Inflammatory macrophage treated with lipopolysaccharide for 1 hour (primary cell): ENCODE data around the gene SUPT4H1.

Experiments used
- DNase-seq, 2 donors: peaks; one replicate each; pipeline ENCODE4 v3.0.0-alpha.2; 2020 to 2022

Gene SUPT4H1

DNA sequence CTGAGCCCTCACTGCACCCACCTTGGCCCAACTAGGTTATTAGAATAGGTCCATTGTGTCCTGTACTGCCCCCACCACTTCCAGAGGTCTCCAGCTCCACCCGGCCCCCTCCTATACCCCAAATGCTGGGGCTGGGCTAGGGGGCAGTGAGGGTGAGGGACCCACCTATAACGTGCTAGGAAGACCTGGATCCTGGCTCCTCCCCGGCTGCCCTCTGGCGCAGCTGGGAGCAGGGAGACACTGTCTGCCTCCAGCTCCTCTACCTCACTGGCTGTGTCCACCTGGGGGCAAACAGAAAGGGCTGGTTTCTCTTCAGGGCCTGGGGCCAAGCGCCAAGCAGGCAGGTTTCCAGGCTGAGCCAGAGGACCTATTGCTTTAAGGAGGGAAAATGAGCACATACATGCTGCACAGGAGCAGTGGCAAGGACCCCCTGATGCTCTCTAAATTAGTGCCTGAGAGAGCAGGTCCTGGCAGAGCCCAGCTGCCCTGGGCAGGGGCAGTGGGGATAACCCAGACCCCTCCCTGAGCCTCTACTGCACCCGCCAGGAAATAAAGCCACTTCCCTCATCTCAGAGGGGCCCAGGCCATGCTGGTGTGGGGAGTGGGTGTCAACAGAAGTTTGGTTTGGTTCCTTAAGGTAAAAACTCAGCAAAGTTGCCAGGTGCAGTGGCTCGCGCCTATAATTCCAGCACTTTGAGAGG is 35.6 kb downstream of the SUPT4H1 start:
- no peak for DNase-seq

DNA sequence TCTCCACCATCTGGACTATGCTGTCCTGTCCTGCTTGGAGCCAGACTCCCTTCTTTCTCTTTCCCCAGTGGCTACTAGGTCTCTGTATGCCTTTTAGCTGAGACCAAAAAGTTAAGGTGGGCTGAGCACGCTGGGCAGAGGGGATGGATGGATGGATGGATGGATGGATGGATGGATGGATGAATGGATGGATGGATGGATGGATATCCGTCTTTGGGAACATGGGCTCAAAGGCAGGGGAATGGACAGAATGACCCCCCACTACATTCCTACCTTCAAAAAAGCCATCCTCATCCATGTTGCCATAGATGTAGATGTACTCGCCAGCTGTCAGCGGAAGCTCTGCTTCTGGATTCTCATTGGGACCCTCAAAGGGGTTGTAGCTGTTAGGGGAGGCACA is 36.3 kb downstream of the SUPT4H1 start:
- no peak for DNase-seq

DNA sequence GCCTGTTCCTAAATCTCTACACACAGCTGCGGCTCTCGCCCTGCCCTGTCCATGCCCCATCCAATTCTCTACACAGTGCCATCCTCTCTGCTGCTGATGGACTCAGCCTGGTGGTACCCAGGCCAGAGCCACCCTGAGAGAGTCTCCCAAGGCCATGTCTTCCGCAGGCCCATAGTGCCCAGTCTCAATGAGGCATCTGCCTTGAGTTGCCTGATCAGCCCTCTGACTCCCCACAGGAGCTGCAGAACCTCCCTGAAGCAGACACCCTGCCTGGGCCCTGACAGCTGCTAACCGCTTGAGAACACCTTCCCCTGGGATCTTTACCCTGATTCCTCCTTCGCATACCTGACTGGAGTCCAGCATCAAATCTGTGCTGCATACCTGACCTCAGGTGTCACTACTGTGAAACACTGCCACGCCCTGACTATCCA is 36.7 kb downstream of the SUPT4H1 start:
- no peak for DNase-seq

DNA sequence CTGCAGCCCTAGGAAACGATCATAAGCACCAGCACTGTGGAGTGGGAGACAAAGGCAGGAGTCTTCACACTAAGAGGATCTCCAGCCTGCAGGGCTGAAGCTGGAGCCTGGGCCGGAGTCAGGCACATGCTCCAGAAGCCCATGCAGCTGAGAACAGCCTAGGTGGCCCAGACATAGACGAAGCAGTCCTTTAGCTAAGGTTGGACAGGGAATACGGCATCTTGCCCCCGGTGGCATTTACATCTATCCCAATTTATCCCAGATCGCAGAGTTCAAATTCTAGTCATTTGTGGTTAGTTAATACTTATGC is 37.3 kb downstream of the SUPT4H1 start:
- DNase-seq: no peak

DNA sequence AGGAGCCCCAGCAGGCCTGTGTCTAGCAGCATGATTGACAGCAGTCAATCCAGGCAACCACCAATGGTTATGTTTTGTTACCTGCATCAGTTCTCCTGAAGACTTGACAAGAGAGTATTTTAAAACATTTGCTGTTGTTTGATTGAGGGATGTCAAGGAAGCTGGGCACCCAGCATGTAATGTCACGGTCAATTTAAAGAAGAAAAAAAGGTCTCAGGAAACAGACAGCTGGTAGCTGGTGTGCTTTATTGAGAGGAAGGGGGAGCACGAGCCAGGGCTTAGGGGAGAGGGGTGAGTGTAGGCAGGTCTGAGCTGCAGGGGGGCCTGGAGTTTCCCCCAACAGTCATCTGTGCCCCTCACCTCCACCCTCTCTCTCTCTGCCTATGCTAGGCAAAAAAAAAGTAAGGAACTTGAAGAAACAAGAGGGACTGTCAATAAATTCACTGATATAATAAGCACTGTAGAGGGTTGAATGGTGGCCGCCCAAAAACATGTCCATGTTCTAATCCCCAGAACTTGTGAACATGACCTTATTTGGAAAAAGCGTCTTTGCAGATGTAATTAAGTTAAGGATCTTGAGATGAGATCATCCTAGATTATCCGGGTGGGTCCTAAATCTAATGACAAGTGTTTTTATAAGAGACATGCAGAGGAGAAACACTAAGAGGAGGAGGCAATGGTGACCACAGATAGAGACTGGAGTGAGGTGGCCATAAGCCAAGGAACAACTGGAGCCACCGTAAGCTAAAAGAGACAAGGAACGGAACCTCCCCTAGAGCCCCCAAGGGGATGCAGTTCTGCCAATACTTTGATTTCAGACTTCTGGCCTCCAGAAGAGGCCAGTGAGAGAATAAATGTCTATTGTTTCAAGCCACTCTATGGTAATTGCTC is 37.9 kb downstream of the SUPT4H1 start:
- DNase-seq: no peak

DNA sequence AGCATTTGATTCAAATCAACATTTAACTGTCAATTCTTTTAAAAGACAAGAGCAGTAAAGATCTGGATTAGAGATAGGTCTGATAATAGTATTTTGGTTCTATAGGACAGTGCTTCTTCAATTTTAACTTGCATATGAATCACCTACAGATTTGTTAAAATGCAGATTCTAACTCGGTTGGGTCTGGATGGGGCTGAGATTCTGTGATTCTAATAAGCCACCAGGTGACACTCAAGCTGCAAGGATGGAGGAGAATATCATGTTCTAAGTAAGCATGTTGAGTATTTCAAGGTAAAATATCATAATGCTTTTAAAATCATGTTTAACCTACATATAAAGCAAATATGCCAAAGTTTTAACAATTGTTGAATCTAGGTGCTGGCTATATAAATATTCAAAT is 39.2 kb downstream of the SUPT4H1 start:
- DNase-seq: no peak

DNA sequence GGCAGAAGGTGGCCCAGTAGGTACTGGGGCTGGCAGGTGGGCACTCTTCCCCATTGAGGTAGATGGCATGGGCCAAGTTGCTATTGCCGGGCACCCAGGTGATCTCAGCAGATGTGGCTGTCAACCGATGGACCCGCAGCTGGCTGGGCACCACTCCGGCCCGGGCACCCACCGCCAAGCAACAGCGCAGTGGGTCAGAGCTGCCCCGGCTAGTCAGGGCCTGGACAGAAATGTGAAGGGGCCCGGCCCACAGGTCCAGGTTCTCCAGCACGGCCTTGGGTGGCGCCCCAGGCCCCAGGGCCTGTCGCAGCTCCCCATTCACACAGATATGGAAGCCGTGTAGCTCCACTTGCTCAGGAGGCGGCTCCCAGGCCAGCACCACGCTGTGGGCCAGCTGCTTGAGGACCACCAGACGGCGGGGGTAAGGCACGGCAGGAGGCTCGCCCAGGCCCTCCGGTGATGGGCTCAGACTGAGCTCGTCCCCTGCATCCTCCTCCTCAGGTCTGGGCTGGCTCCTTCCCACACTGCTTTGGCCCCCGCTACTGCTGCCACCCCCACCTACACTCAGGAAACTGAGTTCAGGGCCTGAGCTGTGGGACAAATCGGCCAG is 39.9 kb downstream of the SUPT4H1 start:
- no peak for DNase-seq

DNA sequence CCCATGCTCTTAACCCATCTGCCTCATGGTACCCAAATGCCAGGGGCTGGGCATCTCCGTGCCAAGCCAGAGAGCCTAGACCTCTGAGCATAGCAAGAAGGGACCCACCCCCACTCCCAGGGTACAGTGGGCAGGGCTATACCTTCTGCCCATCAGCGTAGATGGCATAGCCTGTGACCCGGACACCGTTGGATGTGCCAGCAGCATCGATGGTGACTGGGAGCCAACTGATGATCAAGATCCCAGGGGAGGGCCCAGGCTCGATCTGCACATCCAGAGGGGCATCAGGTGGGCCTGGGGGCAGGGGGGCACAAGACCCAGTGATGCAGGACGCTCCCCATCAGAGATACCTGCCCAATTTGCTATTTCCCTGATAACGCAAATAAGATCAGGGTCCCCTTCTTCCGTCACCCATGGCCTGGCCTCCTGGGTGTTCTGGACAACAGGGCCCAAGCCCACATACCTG is 40.5 kb downstream of the SUPT4H1 start:
- no peak for DNase-seq

DNA sequence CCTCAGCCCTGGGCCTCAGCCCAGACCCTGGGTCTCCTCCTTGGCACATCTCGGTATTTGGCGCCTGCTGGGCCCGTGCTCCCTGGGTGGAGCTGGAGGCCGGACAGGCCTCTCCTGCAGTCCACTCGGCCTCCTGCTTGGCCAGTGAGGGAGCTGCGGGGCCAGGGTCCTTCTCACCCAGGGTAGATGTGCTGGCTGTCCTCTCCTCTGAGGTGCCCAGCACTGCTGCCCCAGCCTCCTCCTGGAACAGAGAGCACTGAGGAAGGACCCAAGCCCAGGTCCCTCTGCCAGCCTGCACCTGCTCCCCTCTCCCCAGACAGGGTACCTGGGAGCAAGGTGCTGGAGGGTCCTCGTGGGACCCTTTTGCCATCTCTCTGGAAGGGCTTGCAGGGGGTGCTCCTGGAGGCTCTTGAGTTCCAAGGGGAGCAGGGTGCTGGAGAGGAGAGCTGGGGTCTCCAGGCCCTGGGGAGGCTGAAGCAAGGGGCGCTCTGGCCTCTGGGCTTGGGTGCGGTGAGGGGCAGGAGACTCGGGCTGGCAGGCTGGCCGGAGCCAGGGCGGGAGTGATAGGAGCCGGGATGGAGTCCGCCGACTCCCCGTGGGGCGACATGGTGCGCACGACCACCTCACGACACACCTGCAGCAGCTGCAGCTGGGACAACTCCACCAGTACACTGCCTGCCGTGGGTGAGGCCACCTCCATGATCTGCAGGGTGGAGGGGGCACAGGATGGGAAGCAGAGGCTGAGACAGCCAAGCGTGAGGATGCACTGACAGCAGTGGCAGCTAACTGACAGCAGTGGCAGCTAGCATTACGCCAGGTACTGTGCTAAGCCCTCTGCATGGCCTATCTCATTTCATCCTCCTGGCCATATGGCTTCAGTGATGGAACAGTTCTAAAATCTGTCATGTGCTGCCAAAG is 41.2 kb downstream of the SUPT4H1 start:
- DNase-seq: no peak

DNA sequence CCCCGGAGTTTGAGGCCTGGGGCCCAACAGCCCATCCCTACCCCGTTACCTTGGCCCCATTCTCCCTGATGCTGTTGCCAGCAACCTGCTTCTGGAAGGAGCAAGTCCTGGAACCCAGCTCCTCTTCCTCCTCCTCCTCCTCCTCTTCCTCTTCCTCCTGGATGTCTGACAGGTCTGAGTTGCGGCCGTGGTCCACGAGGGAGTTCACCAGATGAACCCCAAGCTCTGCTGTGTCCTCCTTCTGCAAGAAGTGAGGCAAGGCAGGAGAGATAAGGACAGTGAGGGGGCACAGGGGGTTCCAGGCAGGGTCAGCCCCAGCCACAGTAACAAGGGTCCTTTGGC is 42.1 kb downstream of the SUPT4H1 start:
- DNase-seq: no peak

DNA sequence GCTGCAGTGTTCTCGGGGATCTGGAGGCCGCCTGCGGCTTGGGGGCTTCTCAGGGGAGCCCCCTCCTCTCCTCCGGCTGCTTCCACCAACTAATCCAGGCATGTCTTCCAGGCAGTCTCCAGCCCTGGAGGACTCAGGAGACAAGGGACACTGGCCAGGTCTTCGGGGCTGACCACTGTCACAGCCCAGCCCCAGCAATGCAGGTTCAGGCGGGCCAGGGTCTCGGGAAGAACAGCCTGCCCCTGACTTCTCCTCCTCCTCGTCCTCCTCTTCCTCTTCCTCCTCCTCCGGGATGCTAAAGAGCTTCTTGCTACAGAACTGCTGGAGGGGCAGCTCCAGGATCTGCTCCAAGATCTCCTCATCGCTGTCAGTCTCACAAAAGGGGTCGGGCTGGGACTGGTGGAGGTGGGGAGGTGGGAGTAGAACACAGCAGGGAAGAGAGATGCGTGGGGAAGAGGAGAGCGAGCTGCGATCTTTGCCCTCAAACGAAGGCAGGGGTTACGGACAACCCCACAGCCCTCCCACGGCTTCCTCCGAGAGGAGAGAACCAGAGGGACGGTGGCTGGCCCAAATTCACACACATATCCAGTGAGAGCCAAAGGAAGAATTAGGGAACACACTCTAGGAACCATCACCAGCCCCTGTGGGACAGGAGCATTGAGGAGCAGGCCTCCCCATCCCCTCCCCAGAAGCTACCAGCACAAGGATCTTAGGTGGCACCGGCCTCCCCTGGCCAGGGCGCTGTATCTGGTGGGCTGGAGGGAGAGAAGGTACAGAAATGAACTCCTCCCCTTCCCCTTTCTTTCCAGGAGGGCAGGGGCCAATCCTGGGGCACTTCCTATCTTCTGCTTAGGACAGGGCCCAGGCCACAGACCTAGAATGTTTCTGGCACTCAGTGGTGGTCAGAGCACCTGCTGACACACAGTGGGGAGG is 42.8 kb downstream of the SUPT4H1 start:
- DNase-seq: peak in 1 of 2 donors; percentile 48

DNA sequence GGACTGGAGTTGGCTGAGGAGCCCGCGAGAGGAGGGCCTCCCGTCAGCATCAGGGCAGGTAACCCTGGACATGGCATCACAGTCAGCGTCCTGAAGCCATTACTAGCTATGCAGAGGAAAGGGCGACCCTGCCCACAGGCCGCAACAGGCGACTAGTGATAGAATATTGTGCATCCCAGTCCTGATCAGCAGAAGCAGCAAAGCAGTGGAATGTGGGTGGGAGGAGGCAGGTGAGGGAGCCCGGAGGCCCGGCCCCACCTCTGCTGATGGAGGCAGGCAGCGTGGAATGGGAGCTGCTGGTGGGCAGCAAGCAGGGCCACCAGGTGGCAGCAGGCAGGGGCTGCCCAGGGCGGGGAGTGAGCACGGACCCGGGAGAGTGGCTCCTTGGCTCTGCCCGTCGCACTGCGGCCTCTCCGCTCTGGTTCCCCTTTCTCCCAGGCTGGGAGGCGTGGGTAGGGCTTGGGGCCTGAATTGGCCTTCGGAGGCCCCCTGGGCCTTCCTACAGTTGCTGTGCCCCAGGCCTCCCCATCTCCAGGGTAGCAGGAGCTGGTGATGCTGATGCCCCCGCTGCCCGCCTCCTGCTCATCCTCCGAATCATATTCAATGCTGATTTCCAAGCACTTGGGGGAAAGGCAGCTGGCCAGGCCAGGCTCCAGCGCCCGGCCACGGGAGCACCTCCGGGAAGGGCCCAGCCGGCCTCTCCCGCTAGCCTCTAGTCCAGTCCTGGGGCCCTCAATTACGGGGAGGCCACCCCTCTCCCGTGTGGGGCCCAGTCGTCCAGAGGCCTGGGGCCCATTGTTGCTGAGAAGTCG is 43.6 kb downstream of the SUPT4H1 start:
- peak; percentile 54 to 67 for DNase-seq

DNA sequence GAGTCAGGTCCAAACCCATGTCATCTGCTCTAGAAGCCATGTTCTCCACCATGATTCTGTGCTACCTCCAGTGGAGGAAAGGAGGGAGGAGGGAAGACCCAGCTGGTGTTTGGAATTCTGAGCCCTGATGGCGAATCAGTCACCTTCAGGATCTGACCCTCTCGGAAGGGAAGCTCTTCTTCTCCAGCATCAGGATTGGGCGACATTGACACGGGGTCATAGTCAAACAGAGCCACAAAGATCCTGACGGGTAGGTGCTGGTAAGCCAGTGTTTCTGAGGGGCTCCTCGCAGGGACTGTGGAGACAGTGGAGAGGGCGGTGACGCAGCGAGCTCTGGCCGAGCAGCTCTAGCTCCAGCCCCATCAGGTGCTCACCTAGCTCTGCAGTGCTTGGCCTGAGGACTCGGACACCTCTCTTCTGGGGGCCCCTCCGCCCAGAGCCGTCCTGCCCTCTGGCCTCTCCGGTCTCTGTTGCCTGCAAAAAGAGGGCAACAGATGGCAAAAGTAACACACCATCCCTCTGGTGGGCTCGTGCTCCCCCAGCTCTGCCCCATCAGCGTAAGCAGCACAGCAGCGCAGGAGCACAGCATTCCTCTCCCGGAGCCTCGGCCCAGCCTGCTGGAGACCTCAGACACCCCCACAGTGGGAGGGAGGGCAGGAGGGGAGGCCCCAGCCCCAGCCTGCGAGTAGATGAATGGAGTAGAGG is 44.4 kb downstream of the SUPT4H1 start:
- no peak for DNase-seq

DNA sequence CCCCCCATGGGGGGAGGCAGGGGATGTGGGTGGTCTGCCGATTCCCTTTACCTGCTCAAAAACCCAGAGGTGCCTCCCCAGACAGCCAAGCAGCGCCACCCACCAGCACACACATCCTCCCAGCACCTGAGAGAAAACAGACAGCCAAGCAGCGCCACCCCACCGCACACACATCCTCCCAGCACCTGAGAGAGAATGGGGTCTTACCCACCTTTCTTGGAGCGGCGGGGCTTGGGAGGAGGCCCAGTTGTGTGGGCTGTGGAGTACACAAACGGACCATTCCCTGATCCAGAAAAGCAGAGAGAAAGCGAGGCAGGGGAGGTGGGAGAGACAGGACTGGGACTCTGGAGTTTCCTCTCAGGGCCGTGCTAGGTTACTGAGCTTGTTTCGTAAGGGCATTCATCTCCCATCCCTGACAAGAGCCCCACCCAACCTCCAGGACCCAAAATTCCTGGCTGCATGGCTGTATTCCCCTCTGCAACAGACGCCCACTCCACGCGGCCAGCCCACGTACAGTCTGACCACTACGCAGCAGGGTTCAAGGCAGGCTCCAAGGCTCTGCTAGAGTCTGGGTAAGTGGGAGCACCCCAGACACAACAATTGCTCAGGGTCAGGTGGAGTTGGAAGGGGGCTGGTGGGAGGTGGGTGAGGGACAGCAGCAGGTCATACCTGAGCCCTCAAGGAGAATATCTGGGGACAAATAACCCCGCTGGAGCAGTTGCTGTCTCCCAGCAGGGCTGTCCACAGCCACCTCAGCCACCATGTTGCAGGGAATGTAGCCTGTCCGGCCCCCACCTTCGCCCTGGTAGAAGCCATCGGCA is 45.7 kb downstream of the SUPT4H1 start:
- no peak for DNase-seq

DNA sequence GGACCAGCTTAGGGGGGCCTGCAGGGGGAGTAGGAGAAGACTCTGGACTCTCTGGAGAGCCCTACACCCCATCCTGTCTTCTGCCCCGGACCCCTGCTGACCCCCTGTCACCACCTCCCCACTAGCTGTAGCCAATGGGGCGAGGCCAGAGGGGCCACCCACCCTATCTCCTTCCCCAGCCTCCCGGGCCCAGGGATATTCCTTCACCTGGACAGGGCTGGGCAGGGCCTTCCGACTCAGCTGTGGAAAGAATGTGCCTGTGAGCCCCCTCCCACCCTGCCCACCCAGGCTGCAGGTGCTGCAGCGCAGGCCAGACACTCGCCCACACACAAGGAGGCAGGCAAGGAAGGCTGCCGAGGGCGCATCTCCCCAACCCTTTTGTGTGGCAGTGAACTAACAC is 46.4 kb downstream of the SUPT4H1 start:
- DNase-seq: no peak

DNA sequence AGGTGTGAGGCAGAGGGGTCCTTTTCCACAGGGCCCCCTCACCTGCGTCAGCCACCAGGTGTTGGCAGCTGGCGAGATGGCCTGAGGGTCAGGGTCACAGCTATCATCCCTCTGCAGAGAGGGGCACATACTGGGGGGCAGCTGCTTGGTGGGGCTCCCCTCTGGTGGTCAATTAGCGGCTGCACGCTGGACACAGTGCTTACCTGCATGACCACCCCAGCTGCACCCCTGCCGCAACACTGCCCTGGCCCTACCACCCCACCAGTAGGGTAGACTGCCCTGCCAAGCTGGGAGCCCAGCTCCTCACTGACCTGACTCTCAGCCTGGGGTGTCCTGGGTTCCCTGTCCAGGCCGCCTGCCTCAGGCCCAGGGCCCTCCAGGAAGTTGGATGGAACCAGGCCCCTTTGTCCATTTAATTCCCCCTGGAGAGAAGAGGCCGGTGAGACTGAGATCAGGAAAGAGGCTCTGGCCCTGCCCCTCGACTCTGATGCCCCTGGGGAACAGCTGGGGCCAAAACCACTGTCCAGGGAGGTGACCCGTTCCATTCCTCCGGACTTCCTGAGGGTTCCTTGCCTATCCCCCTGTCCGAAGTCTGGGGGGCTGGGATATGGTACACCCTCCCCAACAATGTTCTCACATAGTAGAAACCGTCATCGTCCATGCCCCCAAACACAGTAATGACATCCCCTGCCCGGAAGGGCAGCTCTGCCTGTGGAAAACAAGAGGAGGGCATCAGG is 47.1 kb downstream of the SUPT4H1 start:
- no peak for DNase-seq

DNA sequence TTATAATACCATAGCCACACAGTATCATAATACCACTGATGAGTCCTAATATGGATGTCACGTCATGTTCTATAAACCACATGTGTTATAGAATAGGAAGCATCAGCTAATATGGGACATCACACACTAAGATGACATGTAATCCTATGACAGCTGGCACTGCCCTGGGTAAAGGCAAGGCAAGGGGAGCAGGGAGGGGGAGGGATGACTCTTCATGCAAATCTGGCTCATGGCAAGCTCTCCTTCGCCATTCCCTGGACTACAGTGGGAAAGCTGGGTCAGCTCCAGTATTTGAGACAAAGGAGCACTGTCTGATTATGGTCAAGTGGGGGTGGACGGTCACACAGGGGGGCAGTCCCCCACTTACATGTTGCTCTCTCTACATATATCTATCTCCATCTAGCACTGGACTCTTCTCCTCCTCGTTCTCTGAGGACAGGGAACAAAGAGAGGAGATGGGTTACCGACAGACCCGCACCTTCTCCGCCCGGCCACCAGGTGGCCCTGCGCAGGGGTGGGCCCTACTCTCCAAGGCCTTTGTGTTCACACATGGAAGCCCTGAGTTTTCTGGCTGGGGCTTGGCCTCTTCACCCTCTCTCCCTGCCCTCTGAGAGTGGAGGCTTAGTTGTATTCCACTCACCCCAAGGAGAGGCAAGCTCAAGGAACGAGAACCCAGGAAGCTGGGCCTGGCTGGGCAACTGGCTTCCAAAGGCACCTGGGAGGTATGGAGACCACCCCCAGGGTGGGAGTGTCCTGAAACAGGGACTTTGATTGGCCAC is 47.8 kb downstream of the SUPT4H1 start:
- DNase-seq: peak; percentile 44 to 66
